Adrenal gland (tissue), 5 donors: ENCODE measurements around the gene DLG5.

Experiments used
- POLR2A ChIP-seq, 2 donors: fragments of 450-650 bp; IDR thresholded peaks; one replicate each; pipeline ENCODE4 v1.6.1; 2017; ENCODE audit warnings: antibody characterized with exemption in 2 of 2, mild to moderate bottlenecking in 2 of 2, moderate library complexity in 1 of 2
- TF ChIP-seq, protein P1 (sequence below), 6 experiments: fragments of 450-650 bp in 4 of 6; fragments of 200-600 bp in 2 of 6; sonication (generic) in 1 of 6; IDR thresholded peaks; 1 replicate in 5 of 6; 2 replicates in 1 of 6; pipeline versions ENCODE4 v1.5.1 to v1.8.0; 2016 to 2021; ENCODE audit warnings: antibody characterized with exemption in 6 of 6, mild to moderate bottlenecking in 2 of 6, moderate library complexity in 1 of 6
- donor health status: DM: no; HTN: no; CAD: no.

DNA sequence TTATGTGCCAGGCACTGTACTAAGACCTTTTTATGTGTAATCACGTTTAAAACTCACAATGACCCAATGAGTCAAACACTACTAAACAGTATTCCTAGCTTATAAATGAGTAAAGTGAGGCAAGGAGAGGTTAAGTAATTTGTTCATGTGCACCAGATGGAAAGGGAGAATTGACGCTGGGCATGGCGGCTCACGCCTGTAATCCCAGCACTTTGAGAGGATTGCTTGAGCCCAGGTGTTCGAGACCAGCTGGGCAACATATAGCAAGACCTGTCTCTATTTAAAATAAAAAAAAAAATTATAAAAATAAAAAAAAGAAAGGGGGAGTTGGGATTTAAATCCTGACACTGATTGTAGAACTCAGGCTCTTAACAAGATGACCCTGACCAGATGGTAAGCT, 46.7 kb upstream of the DLG5 start:
- TF ChIP-seq POLR2A (IDR thresholded peaks at IDR 0.05): no peak
- TF ChIP-seq, protein P1, sequence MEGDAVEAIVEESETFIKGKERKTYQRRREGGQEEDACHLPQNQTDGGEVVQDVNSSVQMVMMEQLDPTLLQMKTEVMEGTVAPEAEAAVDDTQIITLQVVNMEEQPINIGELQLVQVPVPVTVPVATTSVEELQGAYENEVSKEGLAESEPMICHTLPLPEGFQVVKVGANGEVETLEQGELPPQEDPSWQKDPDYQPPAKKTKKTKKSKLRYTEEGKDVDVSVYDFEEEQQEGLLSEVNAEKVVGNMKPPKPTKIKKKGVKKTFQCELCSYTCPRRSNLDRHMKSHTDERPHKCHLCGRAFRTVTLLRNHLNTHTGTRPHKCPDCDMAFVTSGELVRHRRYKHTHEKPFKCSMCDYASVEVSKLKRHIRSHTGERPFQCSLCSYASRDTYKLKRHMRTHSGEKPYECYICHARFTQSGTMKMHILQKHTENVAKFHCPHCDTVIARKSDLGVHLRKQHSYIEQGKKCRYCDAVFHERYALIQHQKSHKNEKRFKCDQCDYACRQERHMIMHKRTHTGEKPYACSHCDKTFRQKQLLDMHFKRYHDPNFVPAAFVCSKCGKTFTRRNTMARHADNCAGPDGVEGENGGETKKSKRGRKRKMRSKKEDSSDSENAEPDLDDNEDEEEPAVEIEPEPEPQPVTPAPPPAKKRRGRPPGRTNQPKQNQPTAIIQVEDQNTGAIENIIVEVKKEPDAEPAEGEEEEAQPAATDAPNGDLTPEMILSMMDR (IDR thresholded peaks at IDR 0.05): no peak
